ENCODE results near the gene TMCO5A. TPM values are rescaled to one million over a fixed set of nuclear protein-coding genes. Genes with fewer than 3 reads are reported as not detected.
"Not testable (repeated sequence)": the region's sequence is repeated elsewhere in the genome, so short reads cannot be mapped to it uniquely, and the experiment has no call there.

Gene TMCO5A
- total RNA-seq, 4 donors from 2014 or later: not detected

DNA sequence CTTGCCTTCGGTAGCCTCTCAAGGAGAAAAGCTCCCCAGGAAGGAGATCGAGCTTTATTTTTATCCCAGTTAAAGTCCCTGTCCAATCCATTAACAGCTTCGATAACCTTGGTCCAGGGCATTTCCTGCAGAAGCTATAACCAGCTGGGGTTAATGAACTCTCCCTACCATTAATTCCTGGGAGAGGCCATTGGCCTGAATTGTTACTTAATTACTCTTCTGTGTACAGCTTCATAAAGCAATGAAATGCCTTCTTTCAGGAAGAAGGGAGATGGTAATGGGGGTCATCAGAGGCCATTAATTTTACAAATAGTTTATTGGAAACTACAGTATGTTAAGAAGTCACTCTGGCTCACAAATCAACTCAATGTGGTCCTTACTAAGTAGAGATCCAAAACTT, 1.9 kb upstream of the TMCO5A start:
- WGBS: 78% methylated on average over 3 of the region's 3 CpGs
- Histone ChIP-seq H3K27ac (no peak overlapping the region), H3K27me3 (no peaks in the 10 kb centered on the region), H3K9me3 (no peaks in the 10 kb centered on the region), H3K4me1 (no peaks in the 10 kb centered on the region), H3K4me3 (no peak overlapping the region), H3K36me3 (no peaks in the 10 kb centered on the region)
- no peak for DNase-seq (ENCODE audit: low spot score in 2 of 2)
- TF ChIP-seq POLR2A (IDR thresholded peaks at IDR 0.05) (no peak), POLR2AphosphoS5 (IDR thresholded peaks at IDR 0.05) (no peak)
- TF ChIP-seq, protein P1, sequence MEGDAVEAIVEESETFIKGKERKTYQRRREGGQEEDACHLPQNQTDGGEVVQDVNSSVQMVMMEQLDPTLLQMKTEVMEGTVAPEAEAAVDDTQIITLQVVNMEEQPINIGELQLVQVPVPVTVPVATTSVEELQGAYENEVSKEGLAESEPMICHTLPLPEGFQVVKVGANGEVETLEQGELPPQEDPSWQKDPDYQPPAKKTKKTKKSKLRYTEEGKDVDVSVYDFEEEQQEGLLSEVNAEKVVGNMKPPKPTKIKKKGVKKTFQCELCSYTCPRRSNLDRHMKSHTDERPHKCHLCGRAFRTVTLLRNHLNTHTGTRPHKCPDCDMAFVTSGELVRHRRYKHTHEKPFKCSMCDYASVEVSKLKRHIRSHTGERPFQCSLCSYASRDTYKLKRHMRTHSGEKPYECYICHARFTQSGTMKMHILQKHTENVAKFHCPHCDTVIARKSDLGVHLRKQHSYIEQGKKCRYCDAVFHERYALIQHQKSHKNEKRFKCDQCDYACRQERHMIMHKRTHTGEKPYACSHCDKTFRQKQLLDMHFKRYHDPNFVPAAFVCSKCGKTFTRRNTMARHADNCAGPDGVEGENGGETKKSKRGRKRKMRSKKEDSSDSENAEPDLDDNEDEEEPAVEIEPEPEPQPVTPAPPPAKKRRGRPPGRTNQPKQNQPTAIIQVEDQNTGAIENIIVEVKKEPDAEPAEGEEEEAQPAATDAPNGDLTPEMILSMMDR (IDR thresholded peaks at IDR 0.05): no peak

DNA sequence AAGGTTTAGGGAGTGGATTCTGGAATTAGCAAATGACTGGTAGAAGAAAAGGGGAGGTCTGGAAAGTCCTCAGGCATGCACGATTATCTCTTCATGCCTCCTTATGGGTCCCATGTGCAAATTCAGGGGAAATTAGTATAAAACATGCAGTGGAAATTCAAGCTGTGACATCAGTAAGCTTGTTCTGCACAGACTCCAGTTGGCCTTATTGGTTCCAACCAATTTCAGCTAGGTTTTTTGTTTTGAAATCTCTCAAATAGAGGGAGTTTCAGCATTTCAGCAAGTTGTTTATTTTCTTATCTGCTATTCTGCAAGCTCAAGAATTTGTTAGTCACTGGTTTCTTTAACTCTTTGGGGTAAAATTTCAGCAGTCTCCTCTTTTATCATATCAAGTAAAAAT, 774 bp upstream of the TMCO5A start:
- no peaks in the 10 kb centered on the region for H3K4me1 ChIP-seq
- no peak for DNase-seq (ENCODE audit: low spot score in 2 of 2)

DNA sequence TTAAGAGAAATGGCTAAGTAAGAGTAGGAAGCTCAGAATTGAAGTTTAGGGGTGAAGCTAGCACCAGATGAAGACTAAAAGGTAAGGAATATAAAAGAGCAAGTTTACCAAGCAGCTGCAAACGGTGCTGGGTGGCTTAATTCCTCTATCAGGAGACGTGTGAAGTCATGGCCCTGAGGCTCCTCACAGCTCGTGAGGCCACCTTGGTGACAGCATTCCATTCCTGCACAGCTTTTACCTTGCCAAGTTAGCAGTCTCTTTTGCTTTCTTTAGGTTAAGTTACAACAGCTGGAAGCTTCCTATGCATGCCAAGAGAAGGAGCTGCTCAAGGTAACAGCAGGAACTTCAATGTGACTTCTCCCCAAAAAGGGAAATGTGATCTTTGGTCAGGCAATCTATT, 6.4 kb downstream of the TMCO5A start:
- no peaks in the 10 kb centered on the region for H3K27me3 ChIP-seq
- DNase-seq (ENCODE audit: low spot score in 2 of 2): no peak
- H3K4me3 ChIP-seq: no peak overlapping the region
- WGBS: 28% methylated on average over 3 of the region's 3 CpGs
- no peaks in the 10 kb centered on the region for H3K4me1 ChIP-seq
- H3K36me3 ChIP-seq: no peaks in the 10 kb centered on the region
- H3K27ac ChIP-seq: no peak overlapping the region
- no peaks in the 10 kb centered on the region for H3K9me3 ChIP-seq
- TF ChIP-seq POLR2AphosphoS5 (IDR thresholded peaks at IDR 0.05): no peak
- TF ChIP-seq, protein P1 (IDR thresholded peaks at IDR 0.05): no peak
- TF ChIP-seq POLR2A (IDR thresholded peaks at IDR 0.05): no peak
- TF ChIP-seq EP300 (IDR thresholded peaks at IDR 0.05): no peak

More for the DNA sequence above, 774 bp upstream of the TMCO5A start:
- 44% methylated on average over 1 of the region's 1 CpG for WGBS
- Histone ChIP-seq H3K4me3 (no peak overlapping the region), H3K9me3 (no peaks in the 10 kb centered on the region), H3K36me3 (no peaks in the 10 kb centered on the region), H3K27me3 (no peaks in the 10 kb centered on the region), H3K27ac (no peak overlapping the region)
- TF ChIP-seq, protein P1 (IDR thresholded peaks at IDR 0.05): no peak

DNA sequence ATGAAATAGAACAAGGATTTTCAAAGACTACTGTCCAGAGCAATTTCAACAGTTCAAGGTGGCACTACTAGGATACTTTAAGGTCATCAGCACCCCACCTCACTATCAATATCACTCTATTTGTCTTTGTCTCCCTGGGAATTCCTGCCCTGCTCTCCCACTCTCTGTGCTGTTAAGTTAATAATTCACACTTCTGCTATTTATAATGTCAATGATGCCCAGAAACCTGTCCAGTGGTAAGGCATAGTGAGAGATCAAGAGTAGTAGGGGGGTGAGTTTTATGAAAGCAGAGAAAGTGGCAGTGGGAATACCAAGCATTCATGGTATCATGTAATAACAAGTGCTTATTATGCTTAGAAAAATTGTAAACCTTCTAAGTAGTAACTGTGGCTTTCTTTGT, 7.3 kb downstream of the TMCO5A start:
- no peak for DNase-seq (ENCODE audit: low spot score in 2 of 2)
- no peaks in the 10 kb centered on the region for H3K4me1 ChIP-seq
- H3K27me3 ChIP-seq: no peaks in the 10 kb centered on the region
- no peak for TF ChIP-seq POLR2AphosphoS5 (IDR thresholded peaks at IDR 0.05)
- TF ChIP-seq, protein P1 (IDR thresholded peaks at IDR 0.05): no peak
- no peaks in the 10 kb centered on the region for H3K36me3 ChIP-seq
- no peaks in the 10 kb centered on the region for H3K9me3 ChIP-seq
- H3K27ac ChIP-seq: no peak overlapping the region
- H3K4me3 ChIP-seq: no peak overlapping the region

DNA sequence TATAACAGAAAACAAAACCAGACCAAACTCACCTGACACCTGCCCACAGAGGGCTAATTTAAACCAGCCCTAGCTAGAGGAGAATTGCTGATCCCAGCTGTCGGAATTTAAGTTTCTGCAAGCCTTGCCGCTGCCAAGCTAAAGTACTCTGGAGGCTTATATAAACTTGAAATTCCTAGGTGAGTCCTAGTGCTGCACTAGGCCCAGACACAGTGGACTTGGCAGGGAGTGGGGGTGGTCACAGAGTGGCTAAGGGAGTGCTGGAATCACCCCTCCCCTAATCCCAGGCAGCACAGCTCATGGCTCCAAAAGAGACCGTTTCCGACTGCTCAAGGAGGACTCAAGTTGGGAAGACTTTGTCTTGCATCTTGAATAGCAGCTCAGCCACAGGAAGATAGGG, 17.6 kb downstream of the TMCO5A start:
- H3K27me3 ChIP-seq: no peaks in the 10 kb centered on the region
- H3K27ac ChIP-seq: no peak overlapping the region
- no peaks in the 10 kb centered on the region for H3K36me3 ChIP-seq
- no peak for DNase-seq (ENCODE audit: low spot score in 2 of 2)
- TF ChIP-seq POLR2A (IDR thresholded peaks at IDR 0.05): no peak
- no peak for TF ChIP-seq POLR2AphosphoS5 (IDR thresholded peaks at IDR 0.05)
- TF ChIP-seq, protein P1 (IDR thresholded peaks at IDR 0.05): no peak
- TF ChIP-seq EP300 (IDR thresholded peaks at IDR 0.05): no peak
- no peaks in the 10 kb centered on the region for H3K4me1 ChIP-seq
- H3K9me3 ChIP-seq: no peaks in the 10 kb centered on the region
- 92% methylated on average over 2 of the region's 4 CpGs for WGBS
- no peak overlapping the region for H3K4me3 ChIP-seq

DNA sequence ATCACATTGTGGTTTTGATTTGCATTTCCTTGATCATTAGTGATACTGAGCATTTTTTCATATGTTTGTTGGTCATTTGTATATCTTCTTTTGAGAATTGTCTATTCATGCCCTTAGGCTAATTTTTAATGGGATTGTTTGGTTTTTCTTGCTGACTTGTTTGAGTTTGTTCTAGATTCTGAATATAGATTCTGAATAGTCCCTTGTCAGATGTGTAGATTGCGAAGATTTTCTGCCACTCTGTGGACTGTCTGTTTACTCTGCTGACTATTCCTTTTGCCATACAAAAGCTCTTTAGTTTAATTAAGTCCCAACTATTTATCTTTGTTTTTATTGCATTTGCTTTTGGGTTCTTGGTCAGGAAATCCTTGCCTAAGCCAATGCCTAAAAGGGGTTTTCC, 26.3 kb downstream of the TMCO5A start:
- WGBS: 86% methylated on average over 1 of the region's 1 CpG
- H3K4me1 ChIP-seq; H3K27me3 ChIP-seq; H3K9me3 ChIP-seq; H3K27ac ChIP-seq; DNase-seq (ENCODE audit: low spot score in 2 of 2); H3K36me3 ChIP-seq; H3K4me3 ChIP-seq: not testable (repeated sequence)
